NCI-H2107 (cell line): ENCODE results near the gene SEL1L3.

Experiments used
- DNase-seq: peaks from one replicate; lab custom pipeline; 2025; lab: John Stamatoyannopoulos, UW

The SEL1L3 gene

GRCh38 chr4:25743971-25744370 lies 118.8 kb downstream of the SEL1L3 start:
- no peak for DNase-seq

DNA sequence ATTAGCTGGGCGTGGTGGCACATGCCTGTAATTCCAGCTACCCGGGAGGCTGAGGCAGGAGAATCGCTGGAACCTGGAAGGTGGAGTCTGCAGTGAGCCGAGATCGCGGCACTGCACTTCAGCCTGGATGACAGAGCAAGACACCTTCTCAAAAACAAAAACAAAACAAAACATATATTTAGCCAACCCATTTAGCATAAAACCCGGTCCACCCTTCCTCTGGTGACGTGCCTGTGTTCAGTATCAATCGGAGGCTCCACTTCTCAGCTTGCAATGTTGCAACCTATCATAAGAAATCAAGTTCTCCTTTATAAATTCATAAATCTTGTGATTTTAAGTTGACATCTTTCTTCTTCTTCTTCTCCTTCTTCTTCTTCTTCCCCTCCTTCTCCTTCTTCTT lies 133.2 kb downstream of the SEL1L3 start:
- DNase-seq: no peak

DNA sequence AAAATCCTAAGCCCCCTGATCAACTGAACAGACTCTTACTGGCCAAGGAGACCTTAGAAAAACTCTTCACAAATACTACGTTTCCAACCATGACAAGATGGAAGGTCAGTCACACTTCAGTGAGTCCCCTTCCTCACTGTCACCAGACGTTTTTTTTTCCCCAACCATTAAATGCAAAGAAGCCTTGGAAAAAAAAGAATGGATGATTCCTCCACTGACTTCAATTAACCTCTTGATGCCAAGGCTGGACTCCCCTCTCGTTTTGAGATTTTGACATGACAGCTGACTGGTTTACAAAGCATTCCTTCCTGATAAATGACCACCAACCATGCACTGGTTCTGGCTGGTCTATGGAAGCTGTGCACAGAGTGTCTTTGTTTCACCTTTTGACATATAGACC lies 133.9 kb downstream of the SEL1L3 start:
- DNase-seq: no peak

DNA sequence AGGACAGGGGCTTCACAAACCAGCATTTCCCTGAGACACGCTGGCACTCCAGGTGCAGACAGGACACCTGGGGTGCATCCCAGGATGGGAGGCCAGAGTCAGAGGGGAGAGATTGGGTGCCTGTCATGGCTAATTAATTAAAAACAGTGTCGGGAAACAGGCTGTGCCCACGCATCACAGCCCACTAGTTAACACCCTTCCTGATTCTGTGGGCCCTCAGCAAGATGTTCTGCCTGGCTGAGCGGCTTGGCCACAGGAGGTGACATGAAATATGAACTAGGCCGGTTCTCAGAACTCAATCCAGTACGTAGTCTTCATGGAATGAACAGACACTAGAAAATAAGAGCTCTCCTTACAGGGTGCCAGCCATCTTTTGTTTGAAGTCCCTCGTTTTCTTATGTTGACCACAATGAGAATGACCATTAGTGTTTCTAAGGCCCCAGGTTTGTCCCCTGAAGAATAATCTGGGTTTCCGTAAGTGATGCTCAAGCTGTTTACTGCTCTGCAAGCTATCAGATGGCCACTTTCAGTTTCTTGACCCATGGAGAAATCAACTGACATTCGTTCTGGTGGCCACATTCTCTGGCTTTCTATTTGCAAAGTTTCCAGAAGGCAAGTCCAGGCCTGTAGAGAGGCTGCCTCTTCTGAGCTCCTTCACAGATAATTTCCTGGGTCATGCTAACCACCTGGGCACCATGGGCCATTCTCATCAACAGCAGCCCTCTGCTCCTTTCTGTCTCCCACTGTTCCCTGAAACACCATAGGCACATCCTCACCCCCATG lies 134.9 kb downstream of the SEL1L3 start:
- DNase-seq: no peak

GRCh38 chr4:25725870-25726269 lies 136.9 kb downstream of the SEL1L3 start:
- no peak for DNase-seq

- DNase-seq: no peak
Measured at GRCh38 chr4:25723409-25723808, 139.4 kb downstream of the SEL1L3 start.

GRCh38 chr4:25722964-25723363 lies 139.8 kb downstream of the SEL1L3 start:
- DNase-seq: no peak

- DNase-seq: no peak
Measured at GRCh38 chr4:25713812-25714211, 149.0 kb downstream of the SEL1L3 start.

DNA sequence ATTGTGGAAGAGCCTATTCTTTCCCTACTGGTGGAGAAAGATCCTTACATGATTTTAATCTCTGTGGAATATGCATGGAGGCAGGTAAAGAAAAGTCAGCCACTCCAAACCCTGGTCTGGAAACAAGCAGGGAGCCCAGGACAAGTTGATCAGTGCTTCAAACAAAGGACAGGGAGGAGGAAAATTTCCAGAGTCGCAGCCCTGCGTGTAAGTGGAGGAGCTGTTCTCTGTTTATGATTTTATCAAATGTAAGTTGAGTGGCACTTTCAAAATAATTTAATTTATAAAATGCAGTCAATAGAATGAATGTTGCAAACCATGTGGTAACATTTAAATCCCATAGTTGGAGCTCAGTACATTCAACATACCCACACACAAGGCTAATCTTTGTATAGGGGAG lies 150.2 kb downstream of the SEL1L3 start:
- no peak for DNase-seq

DNA sequence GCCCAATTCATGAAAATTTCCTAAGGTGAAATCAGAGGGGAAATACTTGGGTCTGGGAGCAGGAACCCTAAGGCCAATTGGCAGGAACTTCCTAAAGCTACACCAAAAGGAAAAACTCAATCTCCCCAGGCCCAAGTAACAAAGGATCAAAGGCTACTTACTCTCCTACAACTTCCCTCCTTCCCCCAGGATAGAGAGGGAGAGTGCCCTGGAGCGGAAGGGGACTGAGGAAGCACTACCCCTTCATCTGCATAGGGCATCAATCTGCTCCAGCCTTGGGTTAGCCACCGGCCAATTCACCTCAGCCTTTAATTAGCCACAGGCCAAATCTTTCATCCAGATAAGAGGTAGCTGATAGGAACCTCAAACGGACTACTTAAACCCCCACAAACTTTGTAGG lies 152.2 kb downstream of the SEL1L3 start:
- DNase-seq: no peak

DNA sequence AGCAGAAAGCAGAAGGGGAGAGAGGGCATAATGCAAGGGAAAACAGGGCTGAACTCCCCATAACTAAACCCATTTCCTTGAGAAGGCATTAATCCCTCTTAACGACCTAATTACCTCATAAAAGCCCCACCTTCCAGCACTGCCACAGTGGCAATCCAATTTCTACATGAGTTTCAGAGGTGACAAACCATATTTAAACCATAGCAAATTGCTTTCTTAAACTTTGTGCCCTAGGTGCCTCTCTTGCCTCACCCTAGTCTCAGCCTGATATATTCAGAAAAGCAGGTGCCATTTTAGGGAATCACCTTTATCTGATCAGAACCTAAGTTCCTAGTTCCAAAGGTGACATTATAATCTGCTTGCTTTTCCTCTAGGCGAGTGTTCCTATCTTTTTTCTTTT lies 158.3 kb downstream of the SEL1L3 start:
- DNase-seq: no peak

- DNase-seq: no peak
Measured at GRCh38 chr4:25703731-25704388, 158.9 kb downstream of the SEL1L3 start.

GRCh38 chr4:25702848-25703247 lies 159.9 kb downstream of the SEL1L3 start:
- peak; percentile 6 for DNase-seq

DNA sequence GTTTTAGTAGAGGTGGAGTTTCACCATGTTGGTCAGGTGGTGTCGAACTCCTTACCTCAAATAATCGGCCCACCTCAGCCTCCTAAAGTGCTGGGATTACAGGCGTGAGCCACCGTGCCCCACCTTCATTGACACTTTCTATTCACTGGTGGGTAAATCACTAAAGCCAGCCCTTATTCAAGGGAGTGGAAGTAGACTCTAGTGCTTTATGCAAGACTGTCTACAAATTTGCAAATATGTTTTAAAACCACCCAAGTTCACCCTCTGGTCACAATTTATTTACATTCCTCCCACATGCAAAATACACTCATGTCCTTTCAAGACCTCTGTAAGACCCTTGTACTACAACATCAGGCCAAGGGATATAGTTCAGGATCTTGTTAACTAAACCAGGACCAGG lies 162.1 kb downstream of the SEL1L3 start:
- no peak for DNase-seq

DNA sequence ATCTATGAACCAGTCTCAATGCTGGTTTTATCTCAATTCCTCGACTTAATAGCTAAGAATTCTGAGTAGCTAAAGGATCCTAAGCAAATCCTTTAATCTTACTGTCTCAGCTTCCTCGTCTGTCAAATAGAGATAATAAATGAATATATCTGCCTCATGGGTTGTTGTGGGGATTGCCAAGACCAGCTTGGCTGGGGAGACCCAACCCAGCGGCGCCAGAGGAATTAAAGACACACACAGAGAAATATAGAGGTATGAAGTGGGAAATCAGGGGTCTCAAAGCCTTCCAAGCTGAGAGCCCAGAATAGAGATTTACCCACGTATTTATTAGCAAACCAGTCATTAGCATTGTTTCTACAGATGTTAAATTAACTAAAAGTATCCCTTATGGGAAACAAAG lies 165.3 kb downstream of the SEL1L3 start:
- no peak for DNase-seq
